Stimulated activated CD8-positive, alpha-beta memory T cell treated with anti-CD3 and anti-CD28 coated beads, Interleukin-7, amount 100 ng/mL, for 24 hours (primary cell): Measurements from ENCODE around the gene KIR3DL1.
"Not testable (repeated sequence)": the region's sequence is repeated elsewhere in the genome, so short reads cannot be mapped to it uniquely, and the experiment has no call there.

ENCODE experiments used
- DNase-seq: peaks from one replicate; pipeline ENCODE4 v3.0.0-alpha.2; 2020; ENCODE audit warnings: low read depth

KIR3DL1 gene

GRCh38 chr19:54816251-54816650 is at the start of gene KIR3DL1:
Gene KIR3DL1 (plus strand): TSS chr19:54816468.
- DNase-seq, result not testable (repeated sequence)

- not testable (repeated sequence) for DNase-seq
These were observed 46.6 kb upstream of the KIR3DL1 start, which contains the start of gene KIR2DL1 for GRCh38 chr19:54769646-54770045. Gene KIR2DL1 (plus strand): TSS chr19:54769793. CDS start chr19:54769851, 58 bp downstream.

GRCh38 chr19:54770511-54770910 is 45.8 kb upstream of the KIR3DL1 start:
- DNase-seq, result not testable (repeated sequence)

GRCh38 chr19:54771018-54771960 is 45.0 kb upstream of the KIR3DL1 start:
- DNase-seq, result not testable (repeated sequence)

- DNase-seq, result not testable (repeated sequence)
These were observed 43.6 kb upstream of the KIR3DL1 start for GRCh38 chr19:54772666-54773065.

GRCh38 chr19:54775095-54775815 is 41.0 kb upstream of the KIR3DL1 start:
- DNase-seq, result not testable (repeated sequence)

GRCh38 chr19:54775830-54776229 is 40.4 kb upstream of the KIR3DL1 start:
- DNase-seq, result not testable (repeated sequence)

GRCh38 chr19:54777851-54778250 is 38.4 kb upstream of the KIR3DL1 start:
- not testable (repeated sequence) for DNase-seq

- DNase-seq, result not testable (repeated sequence)
These were observed 37.4 kb upstream of the KIR3DL1 start for GRCh38 chr19:54778896-54779295.

GRCh38 chr19:54782916-54783315 is 33.4 kb upstream of the KIR3DL1 start:
- not testable (repeated sequence) for DNase-seq

GRCh38 chr19:54786091-54786723 is 30.1 kb upstream of the KIR3DL1 start:
- DNase-seq, result not testable (repeated sequence)

GRCh38 chr19:54788154-54788553 is 28.1 kb upstream of the KIR3DL1 start:
- DNase-seq, result not testable (repeated sequence)

- no peak for DNase-seq
These were observed 25.6 kb upstream of the KIR3DL1 start for GRCh38 chr19:54790711-54791110.

GRCh38 chr19:54791476-54791875 is 24.8 kb upstream of the KIR3DL1 start:
- no peak for DNase-seq

- no peak for DNase-seq
These were observed 23.5 kb upstream of the KIR3DL1 start for GRCh38 chr19:54792814-54793213.

- no peak for DNase-seq
These were observed 20.5 kb upstream of the KIR3DL1 start for GRCh38 chr19:54795758-54796157.

GRCh38 chr19:54803410-54803809 is 12.9 kb upstream of the KIR3DL1 start, which contains the start of gene KIR2DL4:
Gene KIR2DL4 (plus strand): TSS chr19:54803610. CDS start chr19:54803652, 42 bp downstream.
- no peak for DNase-seq

GRCh38 chr19:54804101-54804500 is 12.2 kb upstream of the KIR3DL1 start:
- no peak for DNase-seq

GRCh38 chr19:54804571-54804970 is 11.7 kb upstream of the KIR3DL1 start:
- DNase-seq, result no peak

GRCh38 chr19:54805665-54806515 is 10.4 kb upstream of the KIR3DL1 start:
- no peak for DNase-seq

- no peak for DNase-seq
These were observed 9.8 kb upstream of the KIR3DL1 start for GRCh38 chr19:54806516-54806838.
